Prostate gland (tissue), 2 donors: Measurements from ENCODE around the gene GNS. TPM values are rescaled to one million over a fixed set of nuclear protein-coding genes. Genes with fewer than 3 reads are reported as not detected.

ENCODE experiments used
- DNase-seq: peaks from one replicate; pipeline ENCODE4 v3.0.0-alpha.2; 2019; ENCODE audit warnings: low spot score
- H3K27ac ChIP-seq, 2 donors: fragments of 200-600 bp; sonication (generic); 2 replicates each; pipeline ENCODE4 v1.5.1; 2017 to 2019
- H3K27me3 ChIP-seq: fragments of 200-600 bp; sonication (generic); replicated peaks from 2 replicates; pipeline ENCODE4 v1.5.1; 2019; ENCODE audit not compliant: insufficient read depth
- H3K36me3 ChIP-seq, 2 donors: fragments of 200-600 bp; sonication (generic); 1 replicate in 1 of 2; 2 replicates in 1 of 2; pipeline versions ENCODE4 v1.5.1 to v1.8.1; 2017 to 2019
- H3K4me1 ChIP-seq: fragments of 200-600 bp; sonication (generic); replicated peaks from 2 replicates; pipeline ENCODE4 v1.5.1; 2019
- H3K4me3 ChIP-seq, 2 donors: fragments of 200-600 bp; sonication (generic); 2 replicates each; pipeline ENCODE4 v1.5.1; 2017 to 2019
- H3K9me3 ChIP-seq: fragments of 200-600 bp; sonication (generic); 2 replicates; pipeline ENCODE4 v1.5.1; 2017
- POLR2A ChIP-seq: fragments of 450-650 bp; IDR thresholded peaks from one replicate; pipeline ENCODE4 v1.6.1; 2016; ENCODE audit warnings: antibody characterized with exemption, mild to moderate bottlenecking
- POLR2AphosphoS5 ChIP-seq: sonication (generic); formaldehyde crosslinking; IDR thresholded peaks from one replicate; pipeline ENCODE4 v1.6.1; 2017; ENCODE audit warnings: antibody characterized with exemption
- WGBS: methylation state at CpG from one replicate; pipeline ENCODE4 v1.1.5; 2018; 5-methylcytosine and 5-hydroxymethylcytosine counted together
- intact Hi-C: fragments of 100-400 bp; cut with DNase I; formaldehyde crosslinking; loops from one replicate; pipeline ENCODE4 v1.14.2; 2022
- total RNA-seq, 2 donors: library from RNA; depleted of rRNA; stranded (reverse); fragments of >200 nt; gene quantifications; one replicate each; pipeline ENCODE4 v1.1.0, GENCODE V29; 2016
- TF ChIP-seq, protein P1 (sequence below), 4 experiments: fragments of 200-600 bp in 2 of 4; fragments of 450-650 bp in 2 of 4; sonication (generic) in 2 of 4; IDR thresholded peaks; 1 replicate in 3 of 4; 2 replicates in 1 of 4; pipeline ENCODE4 v1.5.1; 2016 to 2019; ENCODE audit warnings: antibody characterized with exemption in 4 of 4, mild to moderate bottlenecking in 2 of 4, moderate library complexity in 2 of 4

Gene GNS
- total RNA-seq, 2 donors from 2014 or later: 77.7 to 98.7 TPM

DNA sequence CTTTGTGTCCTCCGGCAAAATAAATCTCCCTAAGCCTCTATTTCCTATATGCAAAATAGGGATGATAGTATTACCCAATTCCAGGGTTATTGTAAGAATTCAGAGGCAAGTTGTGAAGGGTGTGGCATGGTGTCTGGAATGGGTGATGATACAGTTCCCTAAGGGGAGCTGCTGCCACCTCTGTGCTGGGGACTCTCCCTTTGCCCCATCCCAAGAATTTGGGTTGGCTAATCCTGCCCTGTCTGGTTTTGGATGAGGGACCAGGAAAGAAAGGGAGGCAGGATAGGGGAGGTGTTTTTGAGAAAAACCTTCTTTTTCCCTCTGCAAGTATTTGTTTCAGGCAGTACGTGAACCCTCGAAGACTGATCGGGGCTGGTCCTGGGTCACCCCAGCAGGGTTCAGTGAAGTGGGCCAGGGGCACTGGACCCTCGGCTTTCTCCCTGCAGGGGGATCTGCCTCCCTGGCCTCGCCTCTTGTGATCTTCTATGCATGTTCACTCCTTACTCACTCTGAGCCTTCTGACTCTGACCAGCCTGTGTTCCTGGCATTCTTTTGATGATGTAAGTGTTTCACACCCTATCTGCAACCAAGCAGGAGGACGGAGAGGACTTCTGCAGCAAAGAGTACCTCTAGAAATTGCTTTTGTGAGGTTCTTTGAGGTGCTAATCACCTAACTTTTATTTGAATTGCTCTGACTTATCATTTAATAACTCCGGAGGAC lies 88.1 kb downstream of the GNS start:
- WGBS: 72% methylated on average over 8 of the region's 8 CpGs
- Histone ChIP-seq H3K4me3 (no peak overlapping the region), H3K27me3 (no peaks in the 10 kb centered on the region), H3K4me1 (peaks cover 5% of the 10 kb centered on the region), H3K27ac (peak overlapping the region; percentile 14 to 48), H3K9me3 (no peaks in the 10 kb centered on the region), H3K36me3 (no peaks in the 10 kb centered on the region)
- TF ChIP-seq POLR2A (peak; percentile 17), POLR2AphosphoS5 (peak; percentile 7)
- TF ChIP-seq, protein P1, sequence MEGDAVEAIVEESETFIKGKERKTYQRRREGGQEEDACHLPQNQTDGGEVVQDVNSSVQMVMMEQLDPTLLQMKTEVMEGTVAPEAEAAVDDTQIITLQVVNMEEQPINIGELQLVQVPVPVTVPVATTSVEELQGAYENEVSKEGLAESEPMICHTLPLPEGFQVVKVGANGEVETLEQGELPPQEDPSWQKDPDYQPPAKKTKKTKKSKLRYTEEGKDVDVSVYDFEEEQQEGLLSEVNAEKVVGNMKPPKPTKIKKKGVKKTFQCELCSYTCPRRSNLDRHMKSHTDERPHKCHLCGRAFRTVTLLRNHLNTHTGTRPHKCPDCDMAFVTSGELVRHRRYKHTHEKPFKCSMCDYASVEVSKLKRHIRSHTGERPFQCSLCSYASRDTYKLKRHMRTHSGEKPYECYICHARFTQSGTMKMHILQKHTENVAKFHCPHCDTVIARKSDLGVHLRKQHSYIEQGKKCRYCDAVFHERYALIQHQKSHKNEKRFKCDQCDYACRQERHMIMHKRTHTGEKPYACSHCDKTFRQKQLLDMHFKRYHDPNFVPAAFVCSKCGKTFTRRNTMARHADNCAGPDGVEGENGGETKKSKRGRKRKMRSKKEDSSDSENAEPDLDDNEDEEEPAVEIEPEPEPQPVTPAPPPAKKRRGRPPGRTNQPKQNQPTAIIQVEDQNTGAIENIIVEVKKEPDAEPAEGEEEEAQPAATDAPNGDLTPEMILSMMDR (IDR thresholded peaks at IDR 0.05): no peak
- DNase-seq: no peak
- intact Hi-C loops: loop anchor here (5.0 kb wide), 1 partner anchor 59 kb away; the partner anchor contains the start of gene RASSF3

DNA sequence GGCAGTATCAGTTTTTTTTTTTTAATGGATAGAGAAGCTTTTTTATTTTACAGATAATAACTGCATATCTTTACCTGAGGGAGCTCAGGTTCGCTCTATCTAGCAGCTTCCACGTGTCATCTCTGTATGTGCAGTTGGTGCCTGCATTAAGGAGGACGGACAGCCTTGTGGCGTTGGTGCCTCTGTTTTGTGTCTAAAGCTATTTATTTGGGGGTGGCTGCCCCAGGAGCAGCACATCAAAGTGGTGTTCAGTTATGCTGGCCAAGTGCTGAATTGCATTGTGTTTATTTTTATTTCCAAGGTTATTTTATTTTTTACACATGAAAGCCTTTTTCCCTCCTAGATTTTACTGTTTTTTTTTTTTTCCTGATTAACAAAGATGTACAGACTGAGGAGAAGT lies 89.2 kb downstream of the GNS start:
- Histone ChIP-seq H3K4me1 (peaks cover 5% of the 10 kb centered on the region), H3K27ac (no peak overlapping the region), H3K27me3 (no peaks in the 10 kb centered on the region), H3K36me3 (no peaks in the 10 kb centered on the region), H3K9me3 (no peaks in the 10 kb centered on the region), H3K4me3 (no peak overlapping the region)
- TF ChIP-seq POLR2A (no peak), POLR2AphosphoS5 (no peak)
- TF ChIP-seq, protein P1 (IDR thresholded peaks at IDR 0.05): no peak
- WGBS: 52% methylated on average over 4 of the region's 4 CpGs
- DNase-seq: no peak
- intact Hi-C loops: loop anchor here (5.0 kb wide), 1 partner anchor 58 kb away; the partner anchor contains the start of gene RASSF3

DNA sequence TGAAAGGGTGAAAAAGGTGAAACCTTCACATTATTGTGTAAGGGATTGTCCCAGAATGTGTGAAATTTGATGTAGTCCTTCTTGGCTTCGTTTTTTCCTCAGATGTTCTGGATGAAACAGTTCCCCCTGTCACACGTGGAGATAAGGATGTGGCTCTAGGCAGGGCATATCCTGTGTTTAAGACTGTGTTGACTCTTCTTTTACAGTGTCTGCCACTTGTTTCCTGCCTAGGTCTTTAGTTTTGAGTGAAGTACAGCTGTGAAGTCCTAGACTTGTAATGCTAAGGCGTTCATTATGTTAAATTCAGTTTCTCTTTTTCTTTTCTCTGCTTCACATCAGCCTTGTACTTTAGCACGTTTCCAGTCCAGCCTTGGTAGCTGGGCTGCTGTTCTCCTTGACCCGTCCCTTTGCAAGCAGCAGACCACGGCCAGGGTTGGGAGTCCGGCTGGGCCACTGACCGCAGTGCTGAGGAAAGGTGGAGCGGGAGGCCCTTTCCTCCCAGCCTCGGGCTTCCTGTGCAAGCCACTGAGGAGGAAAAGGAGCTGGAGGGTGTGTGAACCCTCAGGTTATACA lies 89.8 kb downstream of the GNS start:
- peaks cover 5% of the 10 kb centered on the region for H3K4me1 ChIP-seq
- H3K27ac ChIP-seq: peak overlapping the region in 1 of 2 donors; percentile 37
- no peak for DNase-seq
- H3K27me3 ChIP-seq: no peaks in the 10 kb centered on the region
- peak; percentile 36 for TF ChIP-seq POLR2AphosphoS5
- TF ChIP-seq, protein P1 (IDR thresholded peaks at IDR 0.05): no peak
- no peak overlapping the region for H3K4me3 ChIP-seq
- WGBS: 41% methylated on average over 10 of the region's 10 CpGs
- H3K36me3 ChIP-seq: no peaks in the 10 kb centered on the region
- intact Hi-C loops: no loop called here
- H3K9me3 ChIP-seq: no peaks in the 10 kb centered on the region

DNA sequence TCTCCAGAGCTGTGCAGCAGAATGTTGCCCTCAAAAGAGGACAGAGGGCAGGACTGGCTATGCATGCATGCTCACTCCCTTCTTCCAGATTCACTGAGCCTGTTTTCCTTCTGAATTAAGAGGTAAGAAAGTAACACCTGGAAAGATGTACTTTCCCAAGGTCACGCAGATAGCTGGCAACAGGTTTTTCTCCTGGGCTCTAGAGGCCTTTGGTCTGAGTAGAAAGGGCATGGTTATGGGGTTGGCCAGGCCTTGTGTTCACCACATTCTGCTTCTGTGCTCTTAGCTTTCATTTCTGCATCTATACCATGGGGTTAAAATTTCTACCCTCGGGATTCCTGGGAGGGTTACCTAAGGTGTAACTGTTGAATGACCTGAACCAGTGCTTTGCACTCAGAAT lies 91.4 kb downstream of the GNS start:
- no peaks in the 10 kb centered on the region for H3K9me3 ChIP-seq
- H3K27ac ChIP-seq: no peak overlapping the region
- intact Hi-C loops: no loop called here
- no peaks in the 10 kb centered on the region for H3K36me3 ChIP-seq
- WGBS: 89% methylated on average over 2 of the region's 2 CpGs
- no peak overlapping the region for H3K4me3 ChIP-seq
- TF ChIP-seq, protein P1 (IDR thresholded peaks at IDR 0.05): no peak
- TF ChIP-seq POLR2AphosphoS5 (no peak), POLR2A (no peak)
- no peak for DNase-seq
- H3K27me3 ChIP-seq: no peaks in the 10 kb centered on the region
- peaks cover 5% of the 10 kb centered on the region for H3K4me1 ChIP-seq
